GM13977 (cell line): ENCODE results near the gene DCXR.
"Not testable (repeated sequence)": the region's sequence is repeated elsewhere in the genome, so short reads cannot be mapped to it uniquely, and the experiment has no call there.

Experiments used
- DNase-seq: peaks from one replicate; pipeline ENCODE4 v3.0.0; 2012; ENCODE audit warnings: low spot score
- CTCF ChIP-seq: IDR thresholded peaks from 2 replicates; pipeline ENCODE4 v1.5.1; 2012; ENCODE audit warnings: mild to moderate bottlenecking, control low read depth; ENCODE audit not compliant: insufficient read depth; ENCODE audit errors: extremely low read depth, missing control alignments
- in situ Hi-C: fragments of 300-500 bp; cut with MboI; formaldehyde crosslinking; loops from one replicate; pipeline ENCODE4 v1.12.0; 2022; ENCODE audit warnings: low sequenced_read_pairs, low pct_unique_long_range_greater_than_20kb, mixed read lengths, inconsistent platforms; ENCODE audit not compliant: unreplicated experiment

The DCXR gene

GRCh38 chr17:82039695-82040299, 2.3 kb upstream of the DCXR start:
- no peak for TF ChIP-seq CTCF
- DNase-seq = no peak
- in situ Hi-C loops = loop anchor here (10.0 kb wide), 1 partner anchor 125 kb away; no protein-coding TSS in a partner anchor

GRCh38 chr17:82038796-82039409, 1.4 kb upstream of the DCXR start:
- not testable (repeated sequence) for DNase-seq
- in situ Hi-C loops = loop anchor here (10.0 kb wide), 1 partner anchor 126 kb away; no protein-coding TSS in a partner anchor

- TF ChIP-seq CTCF = no peak
- in situ Hi-C loops = loop anchor here (10.0 kb wide), 1 partner anchor 127 kb away; no protein-coding TSS in a partner anchor
- DNase-seq = no peak
These were observed 345 bp upstream of the DCXR start for GRCh38 chr17:82037889-82038195.

GRCh38 chr17:82036634-82037091, 834 bp downstream of the DCXR start:
- no peak for TF ChIP-seq CTCF
- DNase-seq = no peak
- in situ Hi-C loops = loop anchor here (10.0 kb wide), 1 partner anchor 128 kb away; no protein-coding TSS in a partner anchor

- no peak for TF ChIP-seq CTCF
- DNase-seq = no peak
- in situ Hi-C loops = loop anchor here (10.0 kb wide), 1 partner anchor 129 kb away; no protein-coding TSS in a partner anchor
These were observed 1.4 kb downstream of the DCXR start for GRCh38 chr17:82035956-82036633.

- no peak for TF ChIP-seq CTCF
- in situ Hi-C loops = loop anchor here (10.0 kb wide), 1 partner anchor 129 kb away; no protein-coding TSS in a partner anchor
- no peak for DNase-seq
These were observed 2.0 kb downstream of the DCXR start for GRCh38 chr17:82035488-82035887.
